HUES6 (cell line): Measurements from ENCODE around the gene SYCP2L.
"Not testable (repeated sequence)": the region's sequence is repeated elsewhere in the genome, so short reads cannot be mapped to it uniquely, and the experiment has no call there.

Experiments
- H3K27ac ChIP-seq: 2 replicates; pipeline ENCODE4 v1.7.0; 2013; ENCODE audit warnings: low read depth, mild to moderate bottlenecking, low read length, inconsistent platforms
- H3K27me3 ChIP-seq: 2 replicates; pipeline ENCODE4 v1.6.1; 2013; ENCODE audit warnings: low read length; ENCODE audit not compliant: control insufficient read depth, insufficient read depth
- H3K36me3 ChIP-seq: 2 replicates; pipeline ENCODE4 v1.6.1; 2013; ENCODE audit warnings: low read length; ENCODE audit not compliant: control insufficient read depth, insufficient read depth
- H3K4me1 ChIP-seq: 2 replicates; pipeline ENCODE4 v1.6.1; 2013; ENCODE audit warnings: low read length; ENCODE audit not compliant: control insufficient read depth, insufficient read depth
- H3K4me3 ChIP-seq: 2 replicates; pipeline ENCODE4 v1.5.1; 2013; ENCODE audit warnings: low read depth, low read length
- H3K9ac ChIP-seq: one replicate; pipeline ENCODE4 v1.6.1; 2013; ENCODE audit warnings: mild to moderate bottlenecking, low read length
- H3K9me3 ChIP-seq: 2 replicates; pipeline ENCODE4 v1.6.1; 2013; ENCODE audit warnings: low read depth, low read length; ENCODE audit not compliant: control insufficient read depth, insufficient read depth

Gene SYCP2L

DNA sequence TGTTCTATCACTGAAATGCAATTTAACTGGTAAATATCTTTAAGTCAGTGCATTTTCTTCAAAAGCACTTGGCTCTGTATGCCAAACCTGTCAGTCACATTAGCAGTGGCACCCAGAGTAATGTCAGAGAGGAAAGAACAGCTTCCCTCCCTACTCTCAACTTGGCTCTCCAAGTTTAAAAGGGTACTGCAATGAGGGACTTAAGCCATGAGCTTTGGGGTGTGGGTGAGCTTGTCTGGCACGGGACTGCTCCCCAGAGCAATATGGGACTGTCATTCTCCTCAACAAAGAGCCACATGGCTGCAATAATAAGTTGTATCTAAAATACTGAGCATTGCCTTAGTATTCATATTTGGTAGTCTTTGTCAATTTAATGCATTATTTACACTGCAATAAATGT, 9.0 kb upstream of the SYCP2L start:
- Histone ChIP-seq H3K27me3 (peaks cover 66% of the 10 kb centered on the region), H3K4me3 (no peak overlapping the region), H3K36me3 (no peaks in the 10 kb centered on the region), H3K9ac (no peak overlapping the region), H3K9me3 (no peaks in the 10 kb centered on the region), H3K27ac (no peak overlapping the region), H3K4me1 (no peaks in the 10 kb centered on the region)

DNA sequence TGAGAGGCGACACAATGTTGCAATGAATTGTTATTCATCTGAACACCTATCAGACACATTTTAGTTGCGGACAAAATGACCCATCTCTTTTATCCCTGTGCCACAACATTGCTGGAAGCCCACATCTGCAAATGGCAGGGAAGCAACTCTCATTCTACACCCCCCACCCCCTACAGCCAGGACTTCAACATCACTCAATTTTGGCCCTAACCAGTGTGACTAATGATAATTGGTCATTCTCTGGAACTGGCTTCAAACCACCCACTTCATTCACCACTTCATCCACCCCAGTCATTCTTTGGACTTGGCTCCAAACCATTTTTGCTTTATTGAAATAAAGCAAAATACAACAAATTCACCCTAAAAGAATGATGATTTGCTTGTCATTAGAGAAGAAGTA, 6.5 kb upstream of the SYCP2L start:
- peaks cover 88% of the 10 kb centered on the region for H3K27me3 ChIP-seq
- no peaks in the 10 kb centered on the region for H3K36me3 ChIP-seq
- H3K9me3 ChIP-seq, result no peaks in the 10 kb centered on the region
- no peak overlapping the region for H3K27ac ChIP-seq
- H3K4me3 ChIP-seq, result no peak overlapping the region
- no peak overlapping the region for H3K9ac ChIP-seq
- H3K4me1 ChIP-seq, result no peaks in the 10 kb centered on the region; the same call in 1 of the 2 replicates

DNA sequence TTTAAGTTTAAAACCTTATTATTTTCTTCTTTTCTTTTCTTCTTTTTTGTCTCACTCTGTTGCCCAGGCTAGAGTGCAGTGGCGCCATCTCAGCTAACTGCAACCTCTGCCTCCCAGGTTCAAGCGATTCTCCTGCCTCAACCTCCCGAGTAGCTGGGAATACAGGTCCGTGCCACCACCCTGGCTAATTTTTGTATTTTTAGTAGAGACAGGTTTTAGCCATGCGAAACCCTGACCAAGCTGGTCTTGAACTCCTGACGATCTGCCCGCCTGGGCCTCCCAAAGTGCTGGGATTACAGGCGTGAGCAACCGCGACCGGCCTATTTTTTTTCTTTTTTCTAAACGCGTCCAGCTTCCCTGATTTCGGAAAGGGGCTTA, 4.6 kb upstream of the SYCP2L start:
- H3K9ac ChIP-seq, result not testable (repeated sequence)
- Histone ChIP-seq H3K27me3 (peaks cover 88% of the 10 kb centered on the region), H3K4me3 (peak overlapping the region; percentile 65)

DNA sequence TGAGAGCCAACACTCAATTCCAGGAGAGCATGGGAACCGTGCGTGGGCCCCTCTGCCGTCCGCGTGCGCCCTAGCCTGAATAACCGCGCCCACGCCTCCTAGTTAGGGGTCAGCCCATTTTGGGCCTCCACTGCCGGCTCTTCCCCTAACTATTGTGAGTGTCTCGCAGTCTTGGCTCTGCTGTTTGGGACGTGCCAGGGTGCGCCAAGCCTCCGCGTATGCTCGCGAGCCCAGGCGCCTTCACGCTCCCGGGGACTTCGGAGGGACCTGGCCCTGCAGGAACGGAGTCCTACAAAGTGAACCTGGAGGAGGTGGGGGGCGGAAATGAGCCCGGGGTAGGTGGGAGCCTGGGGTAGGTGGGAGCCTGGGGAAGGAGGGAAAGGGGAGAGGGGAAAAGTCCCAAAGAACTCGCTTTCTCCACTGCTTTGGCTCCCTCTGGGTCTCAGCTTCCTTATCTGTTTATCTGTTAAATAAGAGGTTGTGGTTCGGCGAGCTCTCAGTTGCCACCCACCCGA, 4.1 kb upstream of the SYCP2L start:
- Histone ChIP-seq H3K27ac (no peak overlapping the region), H3K4me3 (peak overlapping the region; percentile 65), H3K4me1 (no peaks in the 10 kb centered on the region; the same call in 1 of the 2 replicates), H3K9me3 (no peaks in the 10 kb centered on the region), H3K36me3 (no peaks in the 10 kb centered on the region), H3K27me3 (peaks cover 85% of the 10 kb centered on the region), H3K9ac (no peak overlapping the region)

More for the DNA sequence above, 4.6 kb upstream of the SYCP2L start:
- not testable (repeated sequence) for H3K27ac ChIP-seq, H3K36me3 ChIP-seq, H3K9me3 ChIP-seq, H3K4me1 ChIP-seq

DNA sequence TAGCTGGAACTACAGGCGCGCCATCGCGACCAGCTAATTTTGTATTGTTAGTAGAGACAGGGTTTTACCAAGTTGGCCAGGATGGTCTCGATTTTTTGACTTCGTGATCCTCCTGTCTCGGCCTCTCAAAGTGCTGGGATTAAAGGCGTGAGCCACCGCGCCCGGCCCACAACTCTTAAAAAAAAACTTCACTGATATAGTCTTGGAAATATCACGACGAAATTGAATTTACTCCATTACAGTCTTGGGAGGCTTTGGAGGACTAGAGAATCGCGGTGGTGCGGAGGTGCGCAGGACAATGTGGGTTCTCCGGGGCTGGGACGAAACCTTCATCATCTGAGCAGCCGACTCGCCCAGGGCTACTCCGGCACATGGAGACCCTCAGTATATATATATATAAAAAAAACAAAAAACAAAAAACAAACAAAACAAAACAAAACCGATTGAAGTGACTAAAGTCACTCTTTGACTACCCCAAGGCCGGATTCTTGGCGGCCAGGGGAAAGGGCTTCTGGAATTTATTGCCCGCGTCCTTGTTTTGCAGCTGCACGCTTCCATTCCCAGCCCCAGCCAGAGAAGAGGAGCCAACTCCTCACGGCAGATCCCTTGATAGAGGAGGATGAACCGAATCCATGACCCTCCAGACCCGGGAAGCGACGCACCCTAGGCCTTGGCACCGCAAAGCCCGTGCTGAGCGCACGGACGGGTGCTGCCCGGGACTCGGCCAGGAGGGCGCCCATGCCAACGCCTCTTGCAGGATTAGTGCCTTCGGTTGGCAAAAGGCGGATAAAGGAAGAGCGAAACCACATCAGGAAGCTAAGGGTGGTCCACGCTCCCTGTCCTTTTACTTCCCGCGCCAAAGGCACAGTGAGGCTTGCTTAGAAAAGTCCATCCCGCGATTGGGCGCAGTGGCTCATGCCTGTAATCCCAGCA, 3.3 kb upstream of the SYCP2L start:
- Histone ChIP-seq H3K4me3 (peak overlapping the region; percentile 65), H3K36me3 (no peaks in the 10 kb centered on the region), H3K4me1 (no peaks in the 10 kb centered on the region; the same call in 1 of the 2 replicates), H3K9me3 (no peaks in the 10 kb centered on the region), H3K27me3 (peaks cover 77% of the 10 kb centered on the region), H3K27ac (no peak overlapping the region), H3K9ac (peak overlapping the region; percentile 41)

DNA sequence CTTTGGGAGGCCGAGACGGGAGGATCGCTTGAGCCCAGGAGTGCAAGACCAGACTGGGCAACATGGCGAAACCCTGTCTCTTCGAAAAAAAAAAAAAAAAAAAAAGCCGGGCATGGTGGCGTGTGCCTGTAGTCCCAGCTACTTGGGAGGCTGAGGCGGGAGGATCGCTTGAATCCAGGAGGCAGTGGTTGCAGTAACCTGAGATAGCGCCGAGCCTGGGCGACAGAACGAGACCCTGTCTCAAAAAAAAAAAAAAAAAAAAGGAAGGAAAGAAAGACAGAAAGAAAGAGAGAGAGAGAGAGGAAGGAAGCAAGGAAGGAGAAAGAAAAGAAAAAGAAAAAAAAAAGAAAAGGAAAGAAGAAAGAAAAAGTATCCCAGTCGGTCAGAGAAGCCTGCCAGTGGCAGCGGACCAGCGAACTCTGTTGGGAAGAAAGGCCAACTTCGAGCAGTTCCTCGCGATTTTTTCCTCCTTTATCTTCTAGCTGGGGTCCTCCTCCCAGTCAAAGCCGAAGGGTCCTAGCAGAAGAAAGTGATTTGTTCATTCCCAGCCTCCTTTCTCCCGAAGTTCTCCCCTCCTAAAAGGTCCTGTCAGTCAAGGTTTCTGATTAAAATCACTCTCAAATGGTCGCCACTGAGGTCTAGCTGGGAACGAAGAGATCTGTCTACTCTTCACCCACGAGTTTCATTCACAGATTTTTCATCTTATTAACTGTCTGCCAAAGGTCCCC, 2.4 kb upstream of the SYCP2L start:
- H3K4me3 ChIP-seq, result peak overlapping the region; percentile 65
- H3K27ac ChIP-seq, result no peak overlapping the region
- H3K4me1 ChIP-seq, result no peaks in the 10 kb centered on the region; the same call in 1 of the 2 replicates
- no peaks in the 10 kb centered on the region for H3K9me3 ChIP-seq
- peak overlapping the region; percentile 41 for H3K9ac ChIP-seq
- peaks cover 68% of the 10 kb centered on the region for H3K27me3 ChIP-seq
- no peaks in the 10 kb centered on the region for H3K36me3 ChIP-seq

DNA sequence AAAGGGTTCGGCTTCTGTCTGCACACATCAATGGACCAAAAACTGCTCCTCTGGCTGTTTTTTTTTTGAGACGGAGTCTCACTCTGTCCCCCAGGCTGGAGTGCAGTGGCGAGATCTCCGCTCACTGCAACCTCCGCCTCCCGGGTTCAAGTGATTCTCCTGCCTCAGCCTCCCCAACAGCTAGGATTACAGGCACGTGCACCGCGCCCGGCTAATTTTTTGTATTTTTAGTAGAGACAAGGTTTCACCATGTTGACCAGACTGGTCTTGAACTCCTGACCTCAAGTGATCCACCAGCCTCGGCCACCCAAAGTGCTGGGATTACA, 524 bp upstream of the SYCP2L start:
- not testable (repeated sequence) for H3K9me3 ChIP-seq, H3K36me3 ChIP-seq, H3K4me1 ChIP-seq, H3K27ac ChIP-seq
- Histone ChIP-seq H3K4me3 (peak overlapping the region; percentile 85), H3K9ac (peak overlapping the region; percentile 32), H3K27me3 (peaks cover 49% of the 10 kb centered on the region)

DNA sequence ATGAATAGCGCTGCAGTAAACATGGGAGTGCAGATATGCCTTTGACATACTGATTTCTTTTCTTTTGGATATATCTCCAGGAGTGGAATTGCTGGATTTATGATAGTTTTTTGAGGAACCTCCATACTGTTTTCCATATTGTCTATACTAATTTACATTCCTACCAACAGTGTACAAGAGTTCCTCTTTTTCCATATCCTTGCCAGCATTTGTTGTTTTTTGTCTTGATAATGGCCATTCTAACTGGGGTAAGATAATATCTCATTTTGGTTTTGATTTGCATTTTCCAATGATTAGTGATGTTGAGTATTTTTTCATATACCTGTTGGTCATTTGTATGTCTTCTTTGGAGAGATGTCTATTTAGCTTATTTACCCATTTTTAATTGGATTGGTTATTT, 3.3 kb downstream of the SYCP2L start:
- Histone ChIP-seq H3K4me1 (no peaks in the 10 kb centered on the region), H3K4me3 (no peak overlapping the region), H3K36me3 (no peaks in the 10 kb centered on the region), H3K27me3 (peaks cover 11% of the 10 kb centered on the region), H3K9me3 (no peaks in the 10 kb centered on the region; the same call in 1 of the 2 replicates), H3K9ac (no peak overlapping the region), H3K27ac (no peak overlapping the region)

DNA sequence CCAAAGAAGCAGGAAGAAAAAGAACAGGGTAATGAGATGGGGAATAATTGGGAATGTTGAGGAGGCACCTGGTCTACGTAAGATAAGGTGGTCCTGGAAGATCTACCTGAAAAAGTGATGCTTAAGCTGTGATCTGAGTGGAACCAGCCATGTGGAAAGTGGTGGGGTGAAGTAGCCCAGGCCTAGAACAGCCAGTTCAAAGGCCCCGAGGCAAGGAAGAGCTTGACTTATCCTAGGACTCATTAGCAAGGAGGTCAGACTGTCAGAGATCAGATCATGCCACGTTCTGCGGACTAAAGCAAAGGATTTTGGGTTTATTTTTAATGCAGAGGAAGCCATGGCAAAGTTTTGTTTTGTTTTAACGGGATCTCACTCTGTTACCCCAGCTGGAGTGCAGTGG, 5.1 kb downstream of the SYCP2L start:
- H3K36me3 ChIP-seq, result no peaks in the 10 kb centered on the region
- H3K27ac ChIP-seq, result no peak overlapping the region
- no peaks in the 10 kb centered on the region; the same call in 1 of the 2 replicates for H3K9me3 ChIP-seq
- no peak overlapping the region for H3K9ac ChIP-seq
- H3K4me3 ChIP-seq, result no peak overlapping the region
- H3K27me3 ChIP-seq, result no peaks in the 10 kb centered on the region
- H3K4me1 ChIP-seq, result no peaks in the 10 kb centered on the region

DNA sequence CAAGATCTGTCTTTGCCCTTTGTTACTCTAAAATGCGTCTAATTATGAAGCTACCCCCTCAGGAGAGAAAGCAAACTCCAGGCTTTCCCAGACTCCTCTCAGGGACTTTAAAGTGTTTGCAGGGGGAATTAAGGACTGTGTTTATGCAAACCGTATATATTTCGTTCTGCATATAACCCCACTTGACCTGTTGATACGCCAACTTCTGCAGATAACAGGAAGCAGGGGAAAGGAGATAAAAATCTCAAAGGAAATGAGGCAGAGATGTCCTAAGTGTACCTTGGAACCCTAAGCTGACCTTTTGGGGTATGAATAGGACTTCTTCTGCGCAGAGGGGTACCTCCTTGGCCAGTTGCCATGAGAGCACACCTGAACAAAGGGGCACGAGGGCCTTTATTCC, 8.1 kb downstream of the SYCP2L start:
- H3K27me3 ChIP-seq, result no peaks in the 10 kb centered on the region
- H3K36me3 ChIP-seq, result peaks cover 2% of the 10 kb centered on the region; the same call in 1 of the 2 replicates
- H3K4me1 ChIP-seq, result no peaks in the 10 kb centered on the region
- no peak overlapping the region for H3K27ac ChIP-seq
- H3K9ac ChIP-seq, result no peak overlapping the region
- no peak overlapping the region for H3K4me3 ChIP-seq
- no peaks in the 10 kb centered on the region; the same call in 1 of the 2 replicates for H3K9me3 ChIP-seq

DNA sequence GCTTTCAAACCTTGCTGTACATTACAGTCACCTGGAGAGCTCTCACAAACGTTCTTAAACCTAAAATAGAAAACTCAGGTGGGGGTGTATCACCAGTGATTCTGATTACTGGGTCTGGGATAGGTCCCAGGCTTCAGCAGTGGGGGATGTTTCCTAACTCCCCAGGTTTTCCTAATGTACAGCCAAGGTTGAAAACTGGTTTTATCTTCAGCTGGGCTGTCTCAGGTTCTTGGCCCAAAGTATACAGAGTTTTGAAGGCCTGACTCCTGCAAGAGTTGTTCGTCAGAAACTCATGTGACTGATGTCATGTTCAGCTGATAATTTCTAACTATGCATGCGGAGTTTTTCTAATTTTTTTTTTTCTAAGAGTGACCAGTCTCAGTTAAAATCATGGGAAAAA, 9.8 kb downstream of the SYCP2L start:
- H3K27ac ChIP-seq, result no peak overlapping the region
- H3K36me3 ChIP-seq, result peaks cover 2% of the 10 kb centered on the region; the same call in 1 of the 2 replicates
- H3K27me3 ChIP-seq, result no peaks in the 10 kb centered on the region
- H3K4me1 ChIP-seq, result no peaks in the 10 kb centered on the region
- no peaks in the 10 kb centered on the region for H3K9me3 ChIP-seq
- H3K4me3 ChIP-seq, result no peak overlapping the region
- H3K9ac ChIP-seq, result no peak overlapping the region
